Endothelial cell of umbilical vein (primary cell): ENCODE measurements around the gene OSGIN1. TPM values are rescaled to one million over a fixed set of nuclear protein-coding genes. Genes with fewer than 3 reads are reported as not detected.

Experiments used
- BruUV-seq: library from RNA; stranded (reverse); fragments of 400-500 nt; replicated peaks from 2 replicates; lab custom pipeline; 2021; lab: Mats Ljungman, UMichigan
- CTCF ChIA-PET: fragments of 300-600, 350-600 bp; sonication (Branson Sonifier 250); formaldehyde crosslinking; loops from one replicate; lab custom pipeline; 2021; ENCODE audit warnings: antibody characterized with exemption, inconsistent platforms; lab: Charles Lee
- POLR2A ChIA-PET: fragments of 300-600, 350-600 bp; sonication (Branson Sonifier 250); formaldehyde crosslinking; loops from one replicate; lab custom pipeline; 2021; ENCODE audit warnings: antibody characterized with exemption, inconsistent platforms; lab: Charles Lee
- DNase-seq: peaks from one replicate; pipeline ENCODE4 v3.0.0-alpha.2; 2011; ENCODE audit warnings: low read depth, low spot score
- FAIRE-seq: peaks from 2 replicates; lab custom pipeline; 2011; peaks lifted over from hg19 to GRCh38; lab: Jason Lieb, UNC
- H2AFZ ChIP-seq: 2 replicates; pipeline ENCODE4 v1.6.0; 2012; ENCODE audit warnings: low read depth, low read length, control low read depth, inconsistent platforms
- H3K27ac ChIP-seq: 2 replicates; pipeline ENCODE4 v1.5.1; 2011; ENCODE audit warnings: low read depth, mild to moderate bottlenecking, control low read depth, low read length, moderate library complexity; ENCODE audit not compliant: insufficient read depth
- H3K27me3 ChIP-seq, 2 experiments: 2 replicates each; pipeline versions ENCODE4 v1.6.0 to v1.6.1; 2011; ENCODE audit warnings: low read length in 2 of 2, mixed read lengths in 1 of 2; ENCODE audit not compliant: control insufficient read depth in 2 of 2, insufficient read depth in 2 of 2
- H3K36me3 ChIP-seq, 2 experiments: 2 replicates in 1 of 2; 3 replicates in 1 of 2; pipeline ENCODE4 v1.5.1; 2011; ENCODE audit warnings: low read length in 2 of 2, mild to moderate bottlenecking in 1 of 2, moderate library complexity in 1 of 2; ENCODE audit not compliant: control insufficient read depth in 2 of 2, insufficient read depth in 2 of 2; ENCODE audit errors: extremely low read depth in 1 of 2
- H3K4me1 ChIP-seq: 3 replicates; pipeline ENCODE4 v1.5.1; 2011; ENCODE audit warnings: mild to moderate bottlenecking, low read length; ENCODE audit not compliant: control insufficient read depth, insufficient read depth; ENCODE audit errors: extremely low read depth
- H3K4me2 ChIP-seq: 2 replicates; pipeline ENCODE4 v1.6.1; 2011; ENCODE audit warnings: low read length, control low read depth, mixed read lengths; ENCODE audit not compliant: insufficient read depth
- H3K4me3 ChIP-seq, 3 experiments: fragments of 200-600 bp in 1 of 3; sonication (generic), shearing (Covaris generic) in 1 of 3; replicated peaks in 1 of 3; 2 replicates each; pipeline ENCODE4 v1.5.1; 2011 to 2016; ENCODE audit warnings: control low read depth in 3 of 3, low read length in 3 of 3, mild to moderate bottlenecking in 2 of 3, inconsistent platforms in 1 of 3, low read depth in 1 of 3, moderate library complexity in 1 of 3; ENCODE audit not compliant: insufficient read depth in 1 of 3
- H3K79me2 ChIP-seq: 2 replicates; pipeline ENCODE4 v1.6.0; 2012; ENCODE audit warnings: low read length, inconsistent platforms; ENCODE audit not compliant: control insufficient read depth, insufficient read depth
- H3K9ac ChIP-seq: replicated peaks from 2 replicates; pipeline ENCODE3; 2011; ENCODE audit warnings: low read length, control low read depth; ENCODE audit not compliant: insufficient read depth; ENCODE audit errors: extremely low read depth
- H3K9me1 ChIP-seq: replicated peaks from 3 replicates; pipeline ENCODE4 v1.6.0; 2011; ENCODE audit warnings: mild to moderate bottlenecking, low read length; ENCODE audit not compliant: control insufficient read depth, insufficient read depth; ENCODE audit errors: extremely low read depth
- H3K9me3 ChIP-seq: replicated peaks from 2 replicates; pipeline ENCODE4 v1.5.1; 2012; ENCODE audit warnings: low read length, inconsistent platforms; ENCODE audit not compliant: control insufficient read depth, insufficient read depth
- H4K20me1 ChIP-seq: replicated peaks from 2 replicates; pipeline ENCODE3; 2011; ENCODE audit warnings: mild to moderate bottlenecking, low read length; ENCODE audit not compliant: control insufficient read depth, insufficient read depth; ENCODE audit errors: extremely low read depth
- CTCF ChIP-seq, 2 donors: IDR thresholded peaks; 1 replicate in 1 of 2; 2 replicates in 1 of 2; pipeline ENCODE4 v1.5.1; 2011; ENCODE audit warnings: low read length in 2 of 2, mild to moderate bottlenecking in 2 of 2, moderate library complexity in 2 of 2, control low read depth in 1 of 2, inconsistent platforms in 1 of 2, low read depth in 1 of 2; ENCODE audit not compliant: insufficient read depth in 1 of 2; ENCODE audit errors: extremely low read depth in 1 of 2
- EZH2 ChIP-seq: IDR thresholded peaks from 2 replicates; pipeline ENCODE4 v1.6.1; 2012; ENCODE audit warnings: borderline replicate concordance, low read depth, mild to moderate bottlenecking, moderate library complexity, low read length, inconsistent platforms; ENCODE audit not compliant: severe bottlenecking
- FOS ChIP-seq: IDR thresholded peaks from 2 replicates; pipeline ENCODE4 v1.6.1; 2011; ENCODE audit warnings: mild to moderate bottlenecking, low read length, moderate library complexity, borderline replicate concordance; ENCODE audit not compliant: insufficient read depth
- GATA2 ChIP-seq: IDR thresholded peaks from 2 replicates; pipeline ENCODE4 v1.7.0; 2011; ENCODE audit warnings: low read depth, mild to moderate bottlenecking, moderate library complexity, mixed read lengths, low read length; ENCODE audit not compliant: insufficient read length, insufficient read depth
- JUN ChIP-seq: IDR thresholded peaks from 2 replicates; pipeline ENCODE4 v1.6.1; 2011; ENCODE audit warnings: borderline replicate concordance, low read depth; ENCODE audit not compliant: insufficient read length, insufficient read depth
- MYC ChIP-seq: IDR thresholded peaks from one replicate; pipeline ENCODE4 v1.6.1; 2011; ENCODE audit warnings: mild to moderate bottlenecking, low read depth, low read length
- POLR2A ChIP-seq: IDR thresholded peaks from 2 replicates; pipeline ENCODE4 v1.6.1; 2012; ENCODE audit warnings: low read depth, mild to moderate bottlenecking, control low read depth, low read length
- POLR2AphosphoS5 ChIP-seq: IDR thresholded peaks from 2 replicates; pipeline ENCODE4 v1.6.1; 2012; ENCODE audit warnings: low read depth, mild to moderate bottlenecking, control low read depth, low read length, moderate library complexity; ENCODE audit not compliant: insufficient read depth
- dilution Hi-C: fragments of 300-500 bp; cut with MboI; formaldehyde crosslinking; loops from one replicate; pipeline ENCODE4 v1.15.0; 2019; ENCODE audit warnings: low sequenced_read_pairs; ENCODE audit not compliant: extremely low pct_ligation_motif_present
- intact Hi-C: fragments of 100-400 bp; cut with micrococcal nuclease; formaldehyde crosslinking; loops from one replicate; pipeline ENCODE4 v1.10.0; 2022
- polyA plus RNA-seq, 4 experiments: library from polyadenylated mRNA; depleted of rRNA in 3 of 4; stranded (reverse) in 3 of 4; unstranded in 1 of 4; fragments of >200 nt; gene quantifications; 2 replicates each; pipeline versions ENCODE4 v1.2.1 to v1.2.3, GENCODE V29; 2011 to 2012; ENCODE audit warnings: missing spikeins in 1 of 4
- total RNA-seq: library from RNA; stranded (reverse); gene quantifications from 2 replicates; pipeline ENCODE4 v1.2.3, GENCODE V29; 2021
- TF ChIP-seq, protein P1 (sequence below): IDR thresholded peaks from 2 replicates; pipeline ENCODE4 v1.6.1; 2011; ENCODE audit not compliant: insufficient read depth, insufficient read length

Gene OSGIN1
- total and polyA plus RNA-seq, 2 donors (not counting 3 experiments of a cell fraction or from before 2014, with no cell fraction given), result 9.2 to 11.0 TPM

DNA sequence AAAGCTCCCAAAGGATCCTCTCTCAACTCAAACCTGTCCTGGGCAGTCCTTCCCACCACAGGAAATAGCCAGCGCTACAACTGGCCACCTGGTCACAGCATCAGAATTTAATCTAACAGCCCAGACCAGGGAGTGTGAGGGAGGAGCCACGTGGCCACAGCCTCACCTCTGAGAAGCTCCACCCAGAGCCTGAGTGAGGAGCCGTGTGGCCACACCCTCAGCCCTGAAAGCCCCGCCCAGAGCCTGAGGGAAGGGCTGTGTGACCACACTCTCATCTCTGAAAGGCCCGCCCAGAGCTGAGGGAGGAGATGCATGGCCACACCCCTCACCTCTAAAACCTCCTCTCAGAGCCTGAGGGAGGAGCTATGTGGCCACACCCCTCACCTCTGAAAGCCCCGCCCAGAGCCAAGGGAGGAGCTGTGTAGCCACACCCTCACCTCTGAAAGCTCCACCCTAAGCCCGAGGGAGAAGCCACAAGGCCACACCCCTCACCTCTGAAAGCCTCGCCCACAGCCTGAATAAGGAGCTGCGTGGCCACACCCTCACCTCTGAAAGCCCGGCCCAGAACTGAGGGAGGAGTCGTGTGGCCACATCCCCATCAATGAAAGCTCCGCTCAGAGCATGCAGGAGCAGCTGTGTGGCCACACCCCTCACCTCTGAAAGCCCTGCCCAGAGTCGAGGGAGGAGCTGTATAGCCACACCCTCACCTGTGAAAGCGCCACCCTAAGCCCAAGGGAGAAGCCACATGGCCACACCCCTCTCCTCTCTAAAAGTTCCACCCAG lies 60.9 kb downstream of the OSGIN1 start:
- dilution Hi-C loops, result no loop called here
- Histone ChIP-seq H3K9me1 (no peaks in the 10 kb centered on the region), H3K27me3 (no peaks in the 10 kb centered on the region), H3K4me2 (no peak overlapping the region), H3K9me3 (no peaks in the 10 kb centered on the region), H4K20me1 (no peaks in the 10 kb centered on the region), H2AFZ (peak overlapping the region; percentile 24), H3K4me3 (no peak overlapping the region), H3K27ac (no peak overlapping the region), H3K4me1 (no peaks in the 10 kb centered on the region), H3K79me2 (no peaks in the 10 kb centered on the region), H3K36me3 (no peaks in the 10 kb centered on the region), H3K9ac (no peak overlapping the region)
- DNase-seq, result peak; percentile 47
- ChIA-PET CTCF (interaction anchor here (1.2 kb wide), 1 partner anchor 58 kb away, joined by 3 read pairs; no protein-coding TSS in a partner anchor), POLR2A (interaction anchor here (0.6 kb wide), 2 partner anchors 14 to 60 kb away, joined by 3 to 7 read pairs; no protein-coding TSS in a partner anchor)
- TF ChIP-seq, protein P1, sequence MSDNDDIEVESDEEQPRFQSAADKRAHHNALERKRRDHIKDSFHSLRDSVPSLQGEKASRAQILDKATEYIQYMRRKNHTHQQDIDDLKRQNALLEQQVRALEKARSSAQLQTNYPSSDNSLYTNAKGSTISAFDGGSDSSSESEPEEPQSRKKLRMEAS, result no peak
- TF ChIP-seq POLR2AphosphoS5 (no peak), EZH2 (no peak), GATA2 (no peak), CTCF (IDR thresholded peaks at IDR 0.05; ENCODE audit: extremely low read depth in 1 of 2, insufficient read depth in 1 of 2, low read depth in 1 of 2, low read length in 2 of 2) (no peak), JUN (no peak), MYC (no peak), FOS (no peak), POLR2A (no peak)
- no TSS peak for BruUV-seq
- intact Hi-C loops, result no loop called here
- peak; percentile 4 for FAIRE-seq
